Hepatocyte (in vitro differentiated cells): ENCODE results near the gene CAPN2. TPM values are rescaled to one million over a fixed set of nuclear protein-coding genes. Genes with fewer than 3 reads are reported as not detected.
A peak's percentile ranks its signal among the peaks of the same experiment; 100 is the strongest.

ENCODE experiments used
- DNase-seq: peaks from one replicate; pipeline ENCODE4 v3.0.0-alpha.2; 2016; ENCODE audit warnings: low spot score
- H2AFZ ChIP-seq: fragments of 200-600 bp; sonication (generic); 2 replicates; pipeline ENCODE4 v1.6.0; 2016; ENCODE audit warnings: antibody characterized with exemption, mild to moderate bottlenecking
- H3K27ac ChIP-seq: fragments of 200-600 bp; sonication (generic); 2 replicates; pipeline ENCODE4 v1.5.1; 2016; ENCODE audit warnings: mild to moderate bottlenecking
- H3K27me3 ChIP-seq: fragments of 200-600 bp; sonication (generic); 2 replicates; pipeline ENCODE4 v1.6.1; 2016
- H3K36me3 ChIP-seq: fragments of 200-600 bp; sonication (generic); replicated peaks from 2 replicates; pipeline ENCODE4 v1.5.1; 2016; ENCODE audit warnings: low read depth; ENCODE audit not compliant: insufficient read depth
- H3K4me1 ChIP-seq: fragments of 200-600 bp; sonication (generic); 2 replicates; pipeline ENCODE4 v1.5.1; 2016; ENCODE audit warnings: mild to moderate bottlenecking, moderate library complexity; ENCODE audit not compliant: insufficient read depth
- H3K4me2 ChIP-seq: fragments of 200-600 bp; sonication (generic); 2 replicates; pipeline ENCODE4 v1.6.0; 2016
- H3K4me3 ChIP-seq: fragments of 200-600 bp; sonication (generic); 2 replicates; pipeline ENCODE4 v1.5.1; 2016; ENCODE audit warnings: mild to moderate bottlenecking
- H3K79me2 ChIP-seq: fragments of 200-600 bp; sonication (generic); 2 replicates; pipeline ENCODE4 v1.6.0; 2017; ENCODE audit warnings: mild to moderate bottlenecking
- H3K9me2 ChIP-seq: fragments of 200-600 bp; sonication (generic); replicated peaks from 2 replicates; pipeline ENCODE4 v1.6.0; 2017; ENCODE audit warnings: mild to moderate bottlenecking; ENCODE audit not compliant: insufficient read depth
- H3K9me3 ChIP-seq: fragments of 200-600 bp; sonication (generic); 2 replicates; pipeline ENCODE4 v1.5.1; 2016; ENCODE audit warnings: low read depth, mild to moderate bottlenecking
- H4K20me1 ChIP-seq: fragments of 200-600 bp; sonication (generic); 2 replicates; pipeline ENCODE4 v1.6.0; 2016; ENCODE audit warnings: mild to moderate bottlenecking; ENCODE audit not compliant: insufficient read depth, poor library complexity, severe bottlenecking
- EZH2 ChIP-seq: fragments of 200-600 bp; sonication (generic); IDR thresholded peaks from 2 replicates; pipeline ENCODE4 v1.6.1; 2016; ENCODE audit warnings: antibody characterized with exemption, mild to moderate bottlenecking, borderline replicate concordance
- EZH2phosphoT487 ChIP-seq: fragments of 200-600 bp; sonication (generic); IDR thresholded peaks from one replicate; pipeline ENCODE4 v1.6.1; 2018; ENCODE audit warnings: antibody characterized with exemption, mild to moderate bottlenecking, low read depth, moderate library complexity; ENCODE audit not compliant: unreplicated experiment, severe bottlenecking
- WGBS: methylation state at CpG from one replicate; pipeline ENCODE4 v1.1.6; 2016; ENCODE audit warnings: low lambda C conversion rate; ENCODE audit errors: missing lambda C conversion rate; 5-methylcytosine and 5-hydroxymethylcytosine counted together
- polyA plus RNA-seq: library from polyadenylated mRNA; unstranded; fragments of >200 nt; fragmentation: Nextera tagmentation; extraction: Ambion mirVana; gene quantifications from 2 replicates; pipeline ENCODE4 v1.2.1, GENCODE V29; 2016
- total RNA-seq: library from RNA; depleted of rRNA; stranded (reverse); fragments of >200 nt; gene quantifications from 2 replicates; pipeline ENCODE4 v1.2.3, GENCODE V29; 2014
- TF ChIP-seq, protein P1 (sequence below): fragments of 200-600 bp; sonication (generic); IDR thresholded peaks from 2 replicates; pipeline ENCODE4 v1.5.1; 2016; ENCODE audit warnings: antibody characterized with exemption, mild to moderate bottlenecking; ENCODE audit not compliant: poor library complexity

The CAPN2 gene
- total and polyA plus RNA-seq, 2 experiments from 2014 or later: 147 to 162 TPM

DNA sequence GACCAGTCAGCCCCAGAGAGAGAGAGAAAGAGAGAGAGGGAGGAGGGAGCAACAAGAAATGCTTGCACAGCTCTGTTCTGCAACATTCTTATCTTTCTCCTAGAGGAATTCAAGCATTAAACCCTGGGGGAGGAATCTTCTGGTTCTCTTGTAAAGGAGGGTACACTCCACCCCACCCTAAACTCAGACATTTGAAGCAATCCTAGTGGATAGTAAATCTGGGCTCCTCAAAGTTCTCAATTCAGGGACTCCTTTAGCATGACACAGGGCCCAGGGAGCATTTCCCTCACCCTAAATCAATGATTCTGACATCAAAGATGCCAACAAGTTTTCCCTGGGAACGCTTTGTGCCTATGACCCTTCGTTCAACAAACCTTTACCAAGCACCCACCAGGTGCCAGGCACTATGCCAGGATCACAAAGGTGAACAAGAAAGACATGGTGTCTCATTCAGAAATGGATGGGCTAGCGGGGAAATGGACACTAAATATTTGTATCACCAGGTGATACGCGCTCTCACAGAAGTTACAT, 11.9 kb upstream of the CAPN2 start:
- DNase-seq: no peak
- H3K9me3 ChIP-seq: no peaks in the 10 kb centered on the region
- peak overlapping the region; percentile 61 for H3K4me2 ChIP-seq
- TF ChIP-seq, protein P1, sequence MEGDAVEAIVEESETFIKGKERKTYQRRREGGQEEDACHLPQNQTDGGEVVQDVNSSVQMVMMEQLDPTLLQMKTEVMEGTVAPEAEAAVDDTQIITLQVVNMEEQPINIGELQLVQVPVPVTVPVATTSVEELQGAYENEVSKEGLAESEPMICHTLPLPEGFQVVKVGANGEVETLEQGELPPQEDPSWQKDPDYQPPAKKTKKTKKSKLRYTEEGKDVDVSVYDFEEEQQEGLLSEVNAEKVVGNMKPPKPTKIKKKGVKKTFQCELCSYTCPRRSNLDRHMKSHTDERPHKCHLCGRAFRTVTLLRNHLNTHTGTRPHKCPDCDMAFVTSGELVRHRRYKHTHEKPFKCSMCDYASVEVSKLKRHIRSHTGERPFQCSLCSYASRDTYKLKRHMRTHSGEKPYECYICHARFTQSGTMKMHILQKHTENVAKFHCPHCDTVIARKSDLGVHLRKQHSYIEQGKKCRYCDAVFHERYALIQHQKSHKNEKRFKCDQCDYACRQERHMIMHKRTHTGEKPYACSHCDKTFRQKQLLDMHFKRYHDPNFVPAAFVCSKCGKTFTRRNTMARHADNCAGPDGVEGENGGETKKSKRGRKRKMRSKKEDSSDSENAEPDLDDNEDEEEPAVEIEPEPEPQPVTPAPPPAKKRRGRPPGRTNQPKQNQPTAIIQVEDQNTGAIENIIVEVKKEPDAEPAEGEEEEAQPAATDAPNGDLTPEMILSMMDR: no peak
- TF ChIP-seq EZH2phosphoT487: no peak
- TF ChIP-seq EZH2: no peak
- H3K9me2 ChIP-seq: no peaks in the 10 kb centered on the region
- H2AFZ ChIP-seq: no peak overlapping the region
- no peaks in the 10 kb centered on the region for H4K20me1 ChIP-seq
- H3K4me1 ChIP-seq: peaks cover 22% of the 10 kb centered on the region
- peak overlapping the region; percentile 98 for H3K27ac ChIP-seq
- H3K4me3 ChIP-seq: no peak overlapping the region
- no peaks in the 10 kb centered on the region for H3K36me3 ChIP-seq
- H3K27me3 ChIP-seq: no peaks in the 10 kb centered on the region
- 66% methylated on average over 5 of the region's 5 CpGs for WGBS
- no peaks in the 10 kb centered on the region for H3K79me2 ChIP-seq

- H3K4me3 ChIP-seq: no peak overlapping the region
- DNase-seq: peak; percentile 85
- 26% methylated on average over 8 of the region's 8 CpGs for WGBS
These were observed 11.2 kb upstream of the CAPN2 start for GRCh38 chr1:223700942-223701637.

GRCh38 chr1:223702735-223703667, 9.3 kb upstream of the CAPN2 start:
- peaks cover 42% of the 10 kb centered on the region for H3K4me1 ChIP-seq
- no peaks in the 10 kb centered on the region for H3K36me3 ChIP-seq
- no peak for DNase-seq
- H3K79me2 ChIP-seq: no peaks in the 10 kb centered on the region
- H3K4me3 ChIP-seq: no peak overlapping the region
- no peaks in the 10 kb centered on the region for H3K9me2 ChIP-seq
- TF ChIP-seq, protein P1: no peak
- TF ChIP-seq EZH2 (no peak), EZH2phosphoT487 (no peak)
- H3K4me2 ChIP-seq: no peak overlapping the region
- H3K27ac ChIP-seq: peak overlapping the region; percentile 45
- 91% methylated on average over 4 of the region's 4 CpGs for WGBS
- no peaks in the 10 kb centered on the region for H4K20me1 ChIP-seq
- no peak overlapping the region for H2AFZ ChIP-seq
- no peaks in the 10 kb centered on the region for H3K27me3 ChIP-seq
- H3K9me3 ChIP-seq: no peaks in the 10 kb centered on the region

More at GRCh38 chr1:223700942-223701637, 11.2 kb upstream of the CAPN2 start:
- H3K27ac ChIP-seq: peak overlapping the region; percentile 98
- no peak overlapping the region for H2AFZ ChIP-seq
- H3K27me3 ChIP-seq: no peaks in the 10 kb centered on the region
- H3K79me2 ChIP-seq: no peaks in the 10 kb centered on the region
- no peak for TF ChIP-seq EZH2phosphoT487
- TF ChIP-seq, protein P1: no peak
- TF ChIP-seq EZH2: no peak
- H3K36me3 ChIP-seq: no peaks in the 10 kb centered on the region
- no peaks in the 10 kb centered on the region for H3K9me2 ChIP-seq
- peaks cover 27% of the 10 kb centered on the region for H3K4me1 ChIP-seq
- no peaks in the 10 kb centered on the region for H3K9me3 ChIP-seq
- H3K4me2 ChIP-seq: peak overlapping the region; percentile 61
- no peaks in the 10 kb centered on the region for H4K20me1 ChIP-seq
